H9 (cell line): ENCODE measurements around the gene ALAD. TPM values are rescaled to one million over a fixed set of nuclear protein-coding genes. Genes with fewer than 3 reads are reported as not detected.

Experiments
- DNase-seq: peaks from one replicate; pipeline ENCODE4 v3.0.0-alpha.2; 2017
- H2AFZ ChIP-seq: one replicate; pipeline ENCODE4 v1.6.1; 2013; ENCODE audit warnings: mild to moderate bottlenecking, low read length, control low read depth, moderate library complexity
- H2AK5ac ChIP-seq: 2 replicates; pipeline ENCODE4 v1.6.1; 2013; ENCODE audit warnings: low read length, control low read depth, mixed read lengths; ENCODE audit not compliant: insufficient read length
- H2BK120ac ChIP-seq: one replicate; pipeline ENCODE4 v1.6.1; 2013; ENCODE audit warnings: low read depth, mild to moderate bottlenecking, low read length, control low read depth, inconsistent platforms; ENCODE audit not compliant: poor library complexity, severe bottlenecking
- H2BK12ac ChIP-seq: 2 replicates; pipeline ENCODE4 v1.6.1; 2013; ENCODE audit warnings: low read length, control low read depth, mixed read lengths, low read depth; ENCODE audit not compliant: insufficient read length
- H2BK15ac ChIP-seq: 2 replicates; pipeline ENCODE4 v1.6.1; 2013; ENCODE audit warnings: low read depth, low read length, control low read depth
- H2BK20ac ChIP-seq: one replicate; pipeline ENCODE4 v1.6.1; 2013; ENCODE audit warnings: low read depth, mild to moderate bottlenecking, low read length, control low read depth, inconsistent platforms; ENCODE audit not compliant: poor library complexity, severe bottlenecking
- H2BK5ac ChIP-seq: 2 replicates; pipeline ENCODE4 v1.6.1; 2013; ENCODE audit warnings: low read length, control low read depth, mixed read lengths; ENCODE audit not compliant: insufficient read length
- H3K14ac ChIP-seq: 2 replicates; pipeline ENCODE4 v1.6.1; 2013; ENCODE audit warnings: low read length, control low read depth; ENCODE audit not compliant: insufficient read depth
- H3K18ac ChIP-seq: 2 replicates; pipeline ENCODE4 v1.6.1; 2013; ENCODE audit warnings: low read depth, mild to moderate bottlenecking, mixed read lengths, low read length, control low read depth; ENCODE audit not compliant: insufficient read length
- H3K23ac ChIP-seq: 2 replicates; pipeline ENCODE4 v1.6.1; 2013; ENCODE audit warnings: low read length, control low read depth, mixed read lengths, low read depth; ENCODE audit not compliant: insufficient read length
- H3K23me2 ChIP-seq: 2 replicates; pipeline ENCODE4 v1.6.1; 2013; ENCODE audit warnings: low read depth, mild to moderate bottlenecking, mixed read lengths, low read length, control low read depth; ENCODE audit not compliant: insufficient read length, poor library complexity, severe bottlenecking
- H3K27ac ChIP-seq: 2 replicates; pipeline ENCODE4 v1.5.1; 2013; ENCODE audit warnings: low read length, control low read depth, mixed read lengths, low read depth; ENCODE audit not compliant: insufficient read length
- H3K27me3 ChIP-seq: 2 replicates; pipeline ENCODE4 v1.6.1; 2013; ENCODE audit warnings: low read length, control low read depth, inconsistent platforms; ENCODE audit not compliant: insufficient read depth
- H3K4ac ChIP-seq: 2 replicates; pipeline ENCODE4 v1.6.1; 2013; ENCODE audit warnings: low read depth, mild to moderate bottlenecking, control low read depth, inconsistent platforms, low read length, moderate library complexity
- H3K4me1 ChIP-seq: 2 replicates; pipeline ENCODE4 v1.6.1; 2013; ENCODE audit warnings: low read length, control low read depth, inconsistent platforms; ENCODE audit not compliant: insufficient read depth
- H3K4me2 ChIP-seq: 2 replicates; pipeline ENCODE4 v1.6.1; 2013; ENCODE audit warnings: low read length, control low read depth, mixed read lengths; ENCODE audit not compliant: insufficient read length, insufficient read depth
- H3K56ac ChIP-seq: 2 replicates; pipeline ENCODE4 v1.6.1; 2013; ENCODE audit warnings: low read depth, mild to moderate bottlenecking, mixed read lengths, low read length, control low read depth; ENCODE audit not compliant: insufficient read length
- H3K79me1 ChIP-seq: 2 replicates; pipeline ENCODE4 v1.6.1; 2013; ENCODE audit warnings: low read depth, mild to moderate bottlenecking, moderate library complexity, low read length, control low read depth, inconsistent platforms; ENCODE audit not compliant: insufficient read depth, poor library complexity, severe bottlenecking
- H3K79me2 ChIP-seq: 2 replicates; pipeline ENCODE4 v1.6.1; 2013; ENCODE audit warnings: low read length, control low read depth, inconsistent platforms; ENCODE audit not compliant: insufficient read depth
- H3K9ac ChIP-seq: 2 replicates; pipeline ENCODE4 v1.6.1; 2013; ENCODE audit warnings: low read length, control low read depth, mixed read lengths; ENCODE audit not compliant: insufficient read length; ENCODE audit errors: extremely low read depth
- H3K9me3 ChIP-seq: one replicate; pipeline ENCODE4 v1.6.1; 2013; ENCODE audit warnings: low read depth, low read length, inconsistent platforms; ENCODE audit not compliant: control insufficient read depth
- H3T11ph ChIP-seq: one replicate; pipeline ENCODE4 v1.6.1; 2013; ENCODE audit warnings: mild to moderate bottlenecking, low read length, control low read depth, inconsistent platforms
- H4K20me1 ChIP-seq: one replicate; pipeline ENCODE4 v1.6.1; 2013; ENCODE audit not compliant: control insufficient read depth, insufficient read length, insufficient read depth
- H4K5ac ChIP-seq: 2 replicates; pipeline ENCODE4 v1.6.1; 2013; ENCODE audit warnings: low read depth, mild to moderate bottlenecking, mixed read lengths, low read length, control low read depth; ENCODE audit not compliant: insufficient read length
- H4K8ac ChIP-seq: replicated peaks from 2 replicates; pipeline ENCODE4 v1.6.1; 2013; ENCODE audit warnings: low read length, control low read depth, mixed read lengths, low read depth; ENCODE audit not compliant: insufficient read length
- H4K91ac ChIP-seq: 2 replicates; pipeline ENCODE4 v1.6.1; 2013; ENCODE audit warnings: low read depth, mild to moderate bottlenecking, moderate library complexity, mixed read lengths, low read length, control low read depth; ENCODE audit not compliant: insufficient read length
- H3K27ac Mint-ChIP-seq, 3 experiments: 2 replicates in 2 of 3; 3 replicates in 1 of 3; pipeline ENCODE4 v1.8.0; 2020 to 2021; ENCODE audit warnings: mixed read lengths in 3 of 3, mild to moderate bottlenecking in 1 of 3, moderate library complexity in 1 of 3
- H3K27me3 Mint-ChIP-seq: 2 replicates; pipeline ENCODE4 v1.8.0; 2021; ENCODE audit warnings: low read depth, mild to moderate bottlenecking, moderate library complexity, mixed read lengths
- H3K36me3 Mint-ChIP-seq, 3 experiments: 2 replicates in 2 of 3; 3 replicates in 1 of 3; pipeline ENCODE4 v1.8.0; 2020 to 2021; ENCODE audit warnings: low read depth in 3 of 3, mixed read lengths in 3 of 3; ENCODE audit not compliant: insufficient read depth in 1 of 3
- H3K4me1 Mint-ChIP-seq, 2 experiments: 2 replicates each; pipeline ENCODE4 v1.8.0; 2020; ENCODE audit warnings: mixed read lengths in 2 of 2
- H3K4me3 Mint-ChIP-seq, 2 experiments: 2 replicates in 1 of 2; 3 replicates in 1 of 2; pipeline ENCODE4 v1.8.0; 2020 to 2021; ENCODE audit warnings: mild to moderate bottlenecking in 2 of 2, mixed read lengths in 2 of 2, moderate library complexity in 1 of 2
- H3K9me3 Mint-ChIP-seq, 2 experiments: 2 replicates in 1 of 2; 3 replicates in 1 of 2; pipeline ENCODE4 v1.8.0; 2020; ENCODE audit warnings: mild to moderate bottlenecking in 2 of 2, mixed read lengths in 2 of 2, moderate library complexity in 1 of 2
- WGBS: extraction: QIAGEN DNeasy Blood & Tissue Kit; methylation state at CpG from one replicate; pipeline ENCODE4 v1.1.7; 2013; ENCODE audit warnings: missing lambda C conversion rate, low lambda C conversion rate, mixed read lengths; ENCODE audit not compliant: insufficient read length; ENCODE audit errors: extremely low coverage; 5-methylcytosine and 5-hydroxymethylcytosine counted together
- total RNA-seq: library from RNA; stranded (reverse); gene quantifications from 2 replicates; pipeline ENCODE4 v1.2.1, GENCODE V29; 2021
- TF ChIP-seq, protein P1 (sequence below): fragments of 200-600 bp; sonication (generic); conservative IDR thresholded peaks from 3 replicates; pipeline ENCODE4 v1.8.0; 2021; ENCODE audit warnings: antibody characterized with exemption, mild to moderate bottlenecking

Gene ALAD
- total RNA-seq, 1 experiment from 2014 or later = 13.2 TPM

GRCh38 chr9:113428062-113428615 lies 27.1 kb upstream of the ALAD start:
- no peak overlapping the region for H3K18ac ChIP-seq
- H2BK120ac ChIP-seq = no peak overlapping the region
- no peak overlapping the region for H2AFZ ChIP-seq
- H3K56ac ChIP-seq = no peak overlapping the region
- H4K8ac ChIP-seq = no peak overlapping the region
- WGBS = no CpG with 5 or more reads among the region's 1 CpG
- H3K4ac ChIP-seq = no peak overlapping the region
- no peak overlapping the region for H2AK5ac ChIP-seq
- H3K27ac ChIP-seq = no peak overlapping the region
- no peak overlapping the region for H3K14ac ChIP-seq
- no peak overlapping the region for H4K5ac ChIP-seq
- H2BK15ac ChIP-seq = no peak overlapping the region
- no peak overlapping the region for H2BK20ac ChIP-seq
- TF ChIP-seq, protein P1, sequence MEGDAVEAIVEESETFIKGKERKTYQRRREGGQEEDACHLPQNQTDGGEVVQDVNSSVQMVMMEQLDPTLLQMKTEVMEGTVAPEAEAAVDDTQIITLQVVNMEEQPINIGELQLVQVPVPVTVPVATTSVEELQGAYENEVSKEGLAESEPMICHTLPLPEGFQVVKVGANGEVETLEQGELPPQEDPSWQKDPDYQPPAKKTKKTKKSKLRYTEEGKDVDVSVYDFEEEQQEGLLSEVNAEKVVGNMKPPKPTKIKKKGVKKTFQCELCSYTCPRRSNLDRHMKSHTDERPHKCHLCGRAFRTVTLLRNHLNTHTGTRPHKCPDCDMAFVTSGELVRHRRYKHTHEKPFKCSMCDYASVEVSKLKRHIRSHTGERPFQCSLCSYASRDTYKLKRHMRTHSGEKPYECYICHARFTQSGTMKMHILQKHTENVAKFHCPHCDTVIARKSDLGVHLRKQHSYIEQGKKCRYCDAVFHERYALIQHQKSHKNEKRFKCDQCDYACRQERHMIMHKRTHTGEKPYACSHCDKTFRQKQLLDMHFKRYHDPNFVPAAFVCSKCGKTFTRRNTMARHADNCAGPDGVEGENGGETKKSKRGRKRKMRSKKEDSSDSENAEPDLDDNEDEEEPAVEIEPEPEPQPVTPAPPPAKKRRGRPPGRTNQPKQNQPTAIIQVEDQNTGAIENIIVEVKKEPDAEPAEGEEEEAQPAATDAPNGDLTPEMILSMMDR = no peak
- no peak overlapping the region for H3K9ac ChIP-seq
- Mint-ChIP-seq H3K27ac (no peak overlapping the region), H3K36me3 (no peaks in the 10 kb centered on the region), H3K27me3 (peaks cover 12% of the 10 kb centered on the region), H3K4me1 (peaks cover 11 to 12% of the 10 kb centered on the region in 2 experiments), H3K4me3 (no peak overlapping the region), H3K9me3 (no peaks in the 10 kb centered on the region; a peak in 1 of 5 replicates)
- H3K4me1 ChIP-seq = no peaks in the 10 kb centered on the region; the same call in 1 of the 2 replicates
- no peak overlapping the region for H3T11ph ChIP-seq
- no peak overlapping the region for H2BK5ac ChIP-seq
- H3K79me2 ChIP-seq = no peaks in the 10 kb centered on the region
- no peaks in the 10 kb centered on the region for H3K23me2 ChIP-seq
- H3K23ac ChIP-seq = no peak overlapping the region
- no peaks in the 10 kb centered on the region for H4K20me1 ChIP-seq
- no peak overlapping the region for H2BK12ac ChIP-seq
- DNase-seq = no peak
- no peak overlapping the region for H4K91ac ChIP-seq
- no peak overlapping the region for H3K4me2 ChIP-seq
- no peaks in the 10 kb centered on the region; the same call in 1 of the 2 replicates for H3K27me3 ChIP-seq
- no peaks in the 10 kb centered on the region for H3K9me3 ChIP-seq
- no peaks in the 10 kb centered on the region for H3K79me1 ChIP-seq
